GM10266 (cell line): ENCODE measurements around the gene ANTKMT.

ENCODE experiments used
- DNase-seq: peaks from one replicate; pipeline ENCODE4 v3.0.0; 2012; ENCODE audit errors: extremely low spot score
- TF ChIP-seq, protein P1 (sequence below): IDR thresholded peaks from 2 replicates; pipeline ENCODE4 v1.5.1; 2012; ENCODE audit warnings: mild to moderate bottlenecking, low read depth; ENCODE audit not compliant: control insufficient read depth, insufficient read depth; ENCODE audit errors: missing control alignments

The ANTKMT gene

DNA sequence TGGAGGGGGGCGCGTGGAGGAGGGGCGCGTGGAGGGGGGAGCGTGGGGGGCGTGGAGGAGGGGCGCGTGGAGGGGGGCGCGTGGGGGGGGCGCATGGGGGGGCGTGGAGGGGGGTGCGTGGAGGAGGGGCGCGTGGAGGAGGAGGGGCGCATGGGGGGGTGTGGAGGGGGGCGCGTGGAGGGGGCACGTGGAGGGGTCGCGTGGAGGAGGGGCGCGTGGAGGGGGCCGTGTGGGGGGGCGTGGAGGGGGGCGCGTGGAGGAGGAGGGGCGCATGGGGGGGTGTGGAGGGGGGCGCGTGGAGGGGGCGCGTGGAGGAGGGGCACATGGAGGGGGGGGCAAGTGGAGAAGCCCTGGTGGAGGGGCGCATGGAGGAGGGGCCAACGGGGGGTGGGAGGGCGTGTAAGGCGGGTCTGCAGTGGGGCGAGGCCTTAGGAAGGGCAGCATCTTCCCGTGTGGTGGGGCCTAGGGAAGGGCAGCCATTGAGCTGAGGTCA lies 46.8 kb downstream of the ANTKMT start:
- no peak for DNase-seq
- TF ChIP-seq, protein P1, sequence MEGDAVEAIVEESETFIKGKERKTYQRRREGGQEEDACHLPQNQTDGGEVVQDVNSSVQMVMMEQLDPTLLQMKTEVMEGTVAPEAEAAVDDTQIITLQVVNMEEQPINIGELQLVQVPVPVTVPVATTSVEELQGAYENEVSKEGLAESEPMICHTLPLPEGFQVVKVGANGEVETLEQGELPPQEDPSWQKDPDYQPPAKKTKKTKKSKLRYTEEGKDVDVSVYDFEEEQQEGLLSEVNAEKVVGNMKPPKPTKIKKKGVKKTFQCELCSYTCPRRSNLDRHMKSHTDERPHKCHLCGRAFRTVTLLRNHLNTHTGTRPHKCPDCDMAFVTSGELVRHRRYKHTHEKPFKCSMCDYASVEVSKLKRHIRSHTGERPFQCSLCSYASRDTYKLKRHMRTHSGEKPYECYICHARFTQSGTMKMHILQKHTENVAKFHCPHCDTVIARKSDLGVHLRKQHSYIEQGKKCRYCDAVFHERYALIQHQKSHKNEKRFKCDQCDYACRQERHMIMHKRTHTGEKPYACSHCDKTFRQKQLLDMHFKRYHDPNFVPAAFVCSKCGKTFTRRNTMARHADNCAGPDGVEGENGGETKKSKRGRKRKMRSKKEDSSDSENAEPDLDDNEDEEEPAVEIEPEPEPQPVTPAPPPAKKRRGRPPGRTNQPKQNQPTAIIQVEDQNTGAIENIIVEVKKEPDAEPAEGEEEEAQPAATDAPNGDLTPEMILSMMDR: no peak

DNA sequence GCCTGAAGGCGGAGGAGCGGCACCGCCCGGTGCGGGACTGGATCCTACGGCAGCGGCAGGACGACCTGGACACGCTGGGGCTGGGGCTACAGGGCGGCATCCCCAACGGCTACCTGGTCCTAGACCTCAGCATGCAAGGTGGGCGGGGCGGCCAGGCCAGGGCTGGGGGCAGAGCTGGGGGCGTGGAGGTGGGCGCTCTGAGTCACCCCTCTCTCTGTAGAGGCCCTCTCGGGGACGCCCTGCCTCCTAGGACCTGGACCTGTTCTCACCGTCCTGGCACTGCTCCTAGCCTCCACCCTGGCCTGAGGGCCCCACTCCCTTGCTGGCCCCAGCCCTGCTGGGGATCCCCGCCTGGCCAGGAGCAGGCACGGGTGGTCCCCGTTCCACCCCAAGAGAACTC lies 47.5 kb downstream of the ANTKMT start:
- TF ChIP-seq, protein P1: no peak
- no peak for DNase-seq

DNA sequence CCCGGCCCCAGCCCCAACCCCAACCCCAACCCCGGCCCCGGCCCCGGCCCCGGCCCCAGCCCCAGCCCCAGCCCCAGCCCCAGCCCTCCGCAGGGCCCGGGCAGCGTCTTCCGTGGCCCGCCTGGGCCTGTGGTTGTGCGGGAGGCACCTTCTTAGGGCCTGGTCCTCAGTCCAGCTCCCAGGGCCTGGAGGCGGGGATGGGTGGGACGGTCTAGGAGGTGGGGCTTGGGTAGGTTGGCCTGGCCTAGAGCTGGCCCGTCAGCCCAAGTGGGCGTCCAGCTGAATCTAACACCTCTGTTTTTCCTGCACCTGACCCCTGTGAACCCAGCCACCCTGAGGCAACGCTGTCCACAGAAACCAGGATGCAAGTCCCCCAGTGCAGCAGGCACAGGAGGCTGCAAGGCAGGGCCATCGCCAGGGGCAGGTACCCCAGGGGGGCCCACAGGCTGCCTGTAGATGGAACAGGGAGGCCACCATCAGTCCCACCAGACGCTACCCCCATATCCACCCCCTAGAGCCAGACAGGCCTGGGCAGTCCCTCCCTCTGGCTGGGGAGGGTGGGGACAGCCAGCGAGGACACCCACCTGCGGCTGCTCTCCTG lies 48.3 kb downstream of the ANTKMT start:
- no peak for DNase-seq
- TF ChIP-seq, protein P1: no peak

DNA sequence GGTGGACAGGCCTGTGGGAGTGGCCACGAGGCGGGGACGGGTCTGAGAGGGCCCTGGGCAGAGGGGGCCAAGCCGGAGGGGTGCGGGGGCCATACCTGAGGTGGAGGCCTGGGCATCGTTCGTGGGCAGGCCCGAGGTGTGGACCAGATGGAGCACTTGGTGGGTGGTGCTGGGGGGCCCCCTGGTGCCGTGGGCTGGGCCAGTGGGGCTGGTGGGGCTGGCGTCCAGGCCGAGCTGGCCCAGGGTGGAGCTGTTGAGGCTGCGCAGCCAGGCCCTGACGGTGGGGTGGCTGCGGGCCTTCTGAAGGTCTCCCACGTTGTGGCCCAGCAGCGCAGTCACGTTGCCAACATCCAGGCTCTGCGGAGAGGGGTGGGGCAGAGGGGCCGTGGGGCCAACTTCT lies 49.0 kb downstream of the ANTKMT start:
- TF ChIP-seq, protein P1: no peak
- DNase-seq: no peak

DNA sequence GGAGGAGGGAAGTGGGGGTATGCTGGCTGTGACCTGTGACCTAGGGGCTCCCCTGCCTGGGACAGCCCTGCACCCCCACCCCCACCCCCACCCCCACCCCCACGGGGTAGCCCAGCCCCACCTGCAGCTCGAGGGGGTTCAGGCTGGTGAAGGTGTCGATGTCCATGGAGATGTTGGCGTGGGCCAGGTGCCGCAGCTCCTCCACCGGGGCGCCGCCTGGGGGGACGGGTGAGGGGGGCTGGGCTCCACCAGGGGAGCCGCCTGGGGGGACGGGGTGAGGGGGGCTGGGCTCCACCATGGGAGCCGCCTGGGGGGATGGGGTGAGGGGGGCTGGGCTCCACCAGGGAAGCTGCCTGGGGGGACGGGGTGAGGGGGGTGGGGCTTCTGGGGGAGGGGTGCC lies 49.5 kb downstream of the ANTKMT start:
- TF ChIP-seq, protein P1: no peak
- DNase-seq: no peak
